COLO668 (cell line): ENCODE results near the gene KIF3B.
"Not testable (repeated sequence)": the region's sequence is repeated elsewhere in the genome, so short reads cannot be mapped to it uniquely, and the experiment has no call there.

Source experiments
- DNase-seq: peaks from one replicate; lab custom pipeline; 2025; ENCODE audit not compliant: unreplicated experiment; lab: John Stamatoyannopoulos, UW

The KIF3B gene

DNA sequence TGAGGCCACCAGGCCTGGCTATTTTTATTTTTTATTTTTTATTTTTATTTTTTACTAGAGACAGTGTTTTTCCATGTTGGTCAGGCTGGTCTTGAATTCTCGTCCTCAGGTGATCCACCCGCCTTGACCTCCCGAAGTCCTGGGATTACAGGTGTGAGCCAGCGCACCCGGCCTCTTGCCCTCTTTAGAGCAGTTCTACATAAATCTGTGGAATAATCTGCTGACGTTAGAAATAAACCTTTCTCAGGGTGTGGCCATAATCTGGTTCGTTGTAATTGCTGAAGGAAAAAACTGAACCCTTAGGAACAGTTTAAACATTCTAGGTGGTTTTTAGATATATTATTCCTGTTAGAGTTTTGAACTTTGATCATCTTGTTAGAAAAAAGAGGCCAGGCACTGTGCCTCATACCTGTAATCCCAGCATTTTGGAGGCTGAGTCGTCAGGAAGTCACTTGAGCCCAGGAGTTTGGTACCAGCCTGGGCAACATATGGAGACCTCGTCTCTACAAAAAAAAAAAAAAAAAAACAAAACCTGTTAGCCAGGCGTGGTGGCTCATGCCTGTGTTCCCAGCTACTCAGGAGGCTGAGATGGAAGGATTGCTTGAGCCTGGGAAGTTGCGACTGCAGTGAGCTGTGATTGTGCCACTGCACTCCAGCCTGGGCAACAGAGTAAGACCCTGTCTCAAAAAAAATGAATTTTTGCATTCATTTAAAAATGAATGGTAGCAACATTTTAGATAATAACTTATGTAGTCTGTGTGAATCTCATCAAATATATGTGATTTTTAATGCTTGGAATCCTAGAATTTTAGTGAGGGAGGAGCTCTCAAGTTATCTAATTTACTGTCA is 104.9 kb downstream of the KIF3B start:
- DNase-seq: no peak

GRCh38 chr20:32383441-32383840 is 106.0 kb downstream of the KIF3B start:
- not testable (repeated sequence) for DNase-seq
